K562 (cell line): ENCODE measurements around the gene POGLUT2. TPM values are rescaled to one million over a fixed set of nuclear protein-coding genes. Genes with fewer than 3 reads are reported as not detected.

Experiments used
- CEBPG ChIP-seq, 3 experiments: fragments of 200-800 bp in 1 of 3; sonication (Bioruptor generic) in 1 of 3; sonication (generic) in 1 of 3; formaldehyde crosslinking in 1 of 3; IDR thresholded peaks in 2 of 3; conservative IDR thresholded peaks in 1 of 3; 2 replicates each; pipeline versions ENCODE4 v1.6.1 to v1.8.0; 2016 to 2022; ENCODE audit warnings: missing compliant biosample characterization in 2 of 3, missing genetic modification characterization in 2 of 3, mild to moderate bottlenecking in 1 of 3, missing genetic modification reagents in 1 of 3
- GTF3C2 ChIP-seq: IDR thresholded peaks from 3 replicates; pipeline ENCODE4 v1.6.1; 2011; ENCODE audit warnings: borderline replicate concordance, mild to moderate bottlenecking, moderate library complexity; ENCODE audit not compliant: insufficient read length; ENCODE audit errors: extremely low read depth
- HNRNPK ChIP-seq: fragments of 200-400 bp; formaldehyde crosslinking; IDR thresholded peaks from one replicate; pipeline ENCODE4 v1.6.1; 2018; ENCODE audit warnings: mild to moderate bottlenecking, low read depth, low read length; ENCODE audit not compliant: poor library complexity, severe bottlenecking
- HNRNPUL1 ChIP-seq: fragments of 200-400 bp; formaldehyde crosslinking; IDR thresholded peaks from 2 replicates; pipeline ENCODE4 v1.6.1; 2017; ENCODE audit warnings: low read length
- KLF10 ChIP-seq: fragments of 250-450 bp; sonication (Bioruptor Pico); IDR thresholded peaks from 2 replicates; pipeline ENCODE4 v1.6.1; 2021; ENCODE audit warnings: matching md5 sums
- MEF2D ChIP-seq: conservative IDR thresholded peaks from 2 replicates; pipeline ENCODE4 v1.6.1; 2016; ENCODE audit warnings: low read depth, missing genetic modification characterization, missing compliant biosample characterization
- NR2F6 ChIP-seq: fragments of 450-650 bp; formaldehyde crosslinking; IDR thresholded peaks from 2 replicates; pipeline ENCODE4 v1.4.0; 2020; ENCODE audit warnings: mild to moderate bottlenecking
- RAD21 ChIP-seq, 2 experiments: fragments of 250-450 bp in 1 of 2; fragments of 450-650 bp in 1 of 2; sonication (Bioruptor Pico) in 1 of 2; formaldehyde crosslinking in 1 of 2; IDR thresholded peaks in 1 of 2; conservative IDR thresholded peaks in 1 of 2; 2 replicates each; pipeline versions ENCODE4 v1.4.0 to v1.8.0; 2020 to 2022; ENCODE audit warnings: mild to moderate bottlenecking in 2 of 2, moderate library complexity in 1 of 2
- SREBF2 ChIP-seq: sonication (generic); formaldehyde crosslinking; IDR thresholded peaks from 2 replicates; pipeline ENCODE4 v1.4.0; 2020; ENCODE audit warnings: mild to moderate bottlenecking, missing genetic modification reagents
- ZBTB2 ChIP-seq: fragments of 450-650 bp; IDR thresholded peaks from 2 replicates; pipeline ENCODE4 v1.6.1; 2016; ENCODE audit warnings: antibody characterized with exemption
- ZNF512 ChIP-seq: IDR thresholded peaks from 2 replicates; pipeline ENCODE4 v1.6.1; 2016; ENCODE audit warnings: missing genetic modification characterization, missing compliant biosample characterization
- ZNF79 ChIP-seq: fragments of 250-450 bp; sonication (Bioruptor Pico); IDR thresholded peaks from 2 replicates; pipeline ENCODE4 v1.4.0; 2020; ENCODE audit warnings: low read depth, mild to moderate bottlenecking, moderate library complexity
- polyA plus RNA-seq, 8 experiments: library from polyadenylated mRNA; depleted of rRNA in 4 of 8; stranded (reverse) in 5 of 8; unstranded in 3 of 8; fragments of >200 nt; fragmentation: Nextera tagmentation in 2 of 8; fragmentation: Illumina TruSeq in 1 of 8; extraction: Ambion mirVana in 2 of 8; extraction: Trizol in 1 of 8; gene quantifications; 2 replicates each; pipeline versions ENCODE4 v1.2.1 to v1.2.3, GENCODE V29; 2011 to 2014; ENCODE audit warnings: inconsistent platforms in 1 of 8, missing spikeins in 1 of 8
- total RNA-seq, 7 experiments: library from RNA; depleted of rRNA in 6 of 7; stranded (reverse); fragments of >200 nt in 6 of 7; fragmentation: Illumina TruSeq in 2 of 7; extraction: Trizol in 2 of 7; gene quantifications; 2 replicates each; pipeline versions ENCODE4 v1.2.1 to v1.2.3, GENCODE V29; 2011 to 2021; ENCODE audit warnings: low replicate concordance in 1 of 7
- TF ChIP-seq, protein P1 (sequence below), 3 experiments: IDR thresholded peaks in 2 of 3; conservative IDR thresholded peaks in 1 of 3; 2 replicates each; pipeline ENCODE4 v1.5.1; 2011 to 2012; ENCODE audit warnings: low read length in 3 of 3, mild to moderate bottlenecking in 3 of 3, control low read depth in 2 of 3, improper control_type of control experiment in 1 of 3, inconsistent platforms in 1 of 3, low read depth in 1 of 3, mixed read lengths in 1 of 3, moderate library complexity in 1 of 3; ENCODE audit not compliant: insufficient read depth in 2 of 3
- TF ChIP-seq, protein P2 (sequence below): fragments of 450-650 bp; formaldehyde crosslinking; conservative IDR thresholded peaks from 2 replicates; pipeline ENCODE4 v1.4.0; 2022; ENCODE audit warnings: mild to moderate bottlenecking, missing genetic modification characterization

POGLUT2 gene
- total and polyA plus RNA-seq, 9 of the 15 experiments (the other 6 are each of a cell fraction or from before 2014, with no cell fraction given), result 3.8 to 11.8 (median 10.8) TPM

DNA sequence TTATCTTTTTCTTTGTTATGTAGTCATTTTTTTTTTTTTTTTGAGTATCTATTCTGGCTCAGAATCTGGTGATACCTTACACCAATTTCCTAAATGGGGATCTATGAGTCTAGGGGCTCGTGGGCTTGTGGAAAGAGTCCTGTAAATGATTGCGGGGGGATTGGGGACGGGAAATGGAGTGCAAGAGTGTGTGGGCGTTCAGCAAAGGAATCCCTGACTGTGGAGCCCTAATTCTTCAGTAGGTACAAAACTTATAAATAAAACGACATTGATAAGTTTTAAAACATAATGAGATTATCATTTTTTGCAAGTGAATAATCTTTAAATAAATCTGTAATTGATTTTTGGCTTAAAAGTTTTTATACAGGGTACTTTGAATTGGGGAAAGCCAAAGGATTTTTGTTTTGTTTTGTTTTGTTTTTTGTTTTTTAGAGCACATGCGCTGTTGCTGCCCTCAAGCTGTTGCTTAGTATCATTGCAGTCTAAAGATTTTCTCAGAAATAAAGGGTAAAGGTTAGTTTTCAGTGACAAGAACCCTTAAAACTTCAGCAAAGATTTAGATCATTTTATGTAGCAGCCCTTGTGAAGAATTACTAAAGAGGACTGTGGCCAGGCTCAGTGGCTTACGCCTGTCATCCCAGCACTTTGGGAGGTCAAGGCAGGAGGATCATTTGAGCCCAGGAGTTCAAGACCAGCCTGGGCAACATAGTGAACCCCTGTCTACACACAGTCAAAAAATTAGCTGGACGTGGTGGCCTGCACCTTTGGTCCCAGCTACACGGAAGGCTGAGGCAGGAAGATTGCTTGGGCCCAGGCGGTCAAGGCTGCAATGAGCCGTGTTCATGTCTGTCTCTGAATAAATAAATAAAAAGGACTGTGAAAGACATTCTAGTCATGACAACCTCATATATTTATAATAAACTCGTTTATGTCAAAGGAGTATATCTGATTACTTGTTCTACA, 48.8 kb upstream of the POGLUT2 start (continued):
- no peak for TF ChIP-seq ZBTB2
- no peak for TF ChIP-seq ZNF79 (CRISPR knock-in tag)
- TF ChIP-seq, protein P1, sequence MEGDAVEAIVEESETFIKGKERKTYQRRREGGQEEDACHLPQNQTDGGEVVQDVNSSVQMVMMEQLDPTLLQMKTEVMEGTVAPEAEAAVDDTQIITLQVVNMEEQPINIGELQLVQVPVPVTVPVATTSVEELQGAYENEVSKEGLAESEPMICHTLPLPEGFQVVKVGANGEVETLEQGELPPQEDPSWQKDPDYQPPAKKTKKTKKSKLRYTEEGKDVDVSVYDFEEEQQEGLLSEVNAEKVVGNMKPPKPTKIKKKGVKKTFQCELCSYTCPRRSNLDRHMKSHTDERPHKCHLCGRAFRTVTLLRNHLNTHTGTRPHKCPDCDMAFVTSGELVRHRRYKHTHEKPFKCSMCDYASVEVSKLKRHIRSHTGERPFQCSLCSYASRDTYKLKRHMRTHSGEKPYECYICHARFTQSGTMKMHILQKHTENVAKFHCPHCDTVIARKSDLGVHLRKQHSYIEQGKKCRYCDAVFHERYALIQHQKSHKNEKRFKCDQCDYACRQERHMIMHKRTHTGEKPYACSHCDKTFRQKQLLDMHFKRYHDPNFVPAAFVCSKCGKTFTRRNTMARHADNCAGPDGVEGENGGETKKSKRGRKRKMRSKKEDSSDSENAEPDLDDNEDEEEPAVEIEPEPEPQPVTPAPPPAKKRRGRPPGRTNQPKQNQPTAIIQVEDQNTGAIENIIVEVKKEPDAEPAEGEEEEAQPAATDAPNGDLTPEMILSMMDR (IDR thresholded peaks at IDR 0.05 in 2 of 3, conservative IDR thresholded peaks at IDR 0.05 in 1 of 3; ENCODE audit: insufficient read depth in 2 of 3, low read depth in 1 of 3, low read length in 3 of 3), result peak; percentile 43 to 73 (median 46); a peak in 4 of 6 replicates
- TF ChIP-seq MEF2D, result no peak
- TF ChIP-seq CEBPG (CRISPR knock-in tag; IDR thresholded peaks at IDR 0.05), result no peak
- TF ChIP-seq CEBPG (tag; conservative IDR thresholded peaks at IDR 0.05 in 1 of 2, IDR thresholded peaks at IDR 0.05 in 1 of 2), result no peak
- TF ChIP-seq HNRNPUL1, result no peak
- TF ChIP-seq KLF10 (CRISPR knock-in tag), result no peak
- TF ChIP-seq SREBF2 (CRISPR knock-in tag), result no peak
- no peak for TF ChIP-seq HNRNPK
- TF ChIP-seq NR2F6 (CRISPR knock-in tag), result no peak
- TF ChIP-seq ZNF512 (tag), result 0 out of 2 replicates have a peak, but pooled peaks have one; percentile 24
- TF ChIP-seq, protein P2, sequence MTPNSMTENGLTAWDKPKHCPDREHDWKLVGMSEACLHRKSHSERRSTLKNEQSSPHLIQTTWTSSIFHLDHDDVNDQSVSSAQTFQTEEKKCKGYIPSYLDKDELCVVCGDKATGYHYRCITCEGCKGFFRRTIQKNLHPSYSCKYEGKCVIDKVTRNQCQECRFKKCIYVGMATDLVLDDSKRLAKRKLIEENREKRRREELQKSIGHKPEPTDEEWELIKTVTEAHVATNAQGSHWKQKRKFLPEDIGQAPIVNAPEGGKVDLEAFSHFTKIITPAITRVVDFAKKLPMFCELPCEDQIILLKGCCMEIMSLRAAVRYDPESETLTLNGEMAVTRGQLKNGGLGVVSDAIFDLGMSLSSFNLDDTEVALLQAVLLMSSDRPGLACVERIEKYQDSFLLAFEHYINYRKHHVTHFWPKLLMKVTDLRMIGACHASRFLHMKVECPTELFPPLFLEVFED (CRISPR knock-in tag), result no peak
- no peak for TF ChIP-seq GTF3C2
- peak; percentile 56 to 65 for TF ChIP-seq RAD21 (CRISPR knock-in tag; conservative IDR thresholded peaks at IDR 0.05 in 1 of 2, IDR thresholded peaks at IDR 0.05 in 1 of 2)
